HG03521 (cell line): ENCODE data around the gene PATJ.
"Not testable (repeated sequence)": the region's sequence is repeated elsewhere in the genome, so short reads cannot be mapped to it uniquely, and the experiment has no call there.

Experiments used
- ATAC-seq: cut with Tn5 transposase; IDR thresholded peaks from one replicate; pipeline ENCODE4 v1.9.1; 2021; ENCODE audit warnings: mild to moderate bottlenecking, moderate library complexity; ENCODE audit not compliant: unreplicated experiment

The PATJ gene

DNA sequence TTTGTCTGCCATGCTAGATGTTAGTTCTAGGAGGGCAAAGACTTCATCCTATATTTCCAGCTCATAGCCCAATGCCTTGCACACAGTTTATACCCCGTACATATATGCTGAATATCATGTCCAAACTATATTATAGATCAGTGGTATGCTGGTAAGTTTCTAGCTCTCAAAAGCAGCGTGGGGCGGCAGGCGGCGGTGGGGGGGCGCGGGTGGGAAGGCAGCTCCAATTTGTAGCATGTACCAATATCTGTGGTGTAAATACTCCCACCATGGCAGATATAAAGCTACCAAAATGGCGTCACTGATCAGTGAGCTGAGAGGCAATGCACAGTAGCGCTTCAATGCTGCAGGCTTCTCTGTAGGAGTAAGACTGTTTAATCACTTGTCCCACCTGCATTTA, 77.1 kb downstream of the PATJ start:
- no peak for ATAC-seq

DNA sequence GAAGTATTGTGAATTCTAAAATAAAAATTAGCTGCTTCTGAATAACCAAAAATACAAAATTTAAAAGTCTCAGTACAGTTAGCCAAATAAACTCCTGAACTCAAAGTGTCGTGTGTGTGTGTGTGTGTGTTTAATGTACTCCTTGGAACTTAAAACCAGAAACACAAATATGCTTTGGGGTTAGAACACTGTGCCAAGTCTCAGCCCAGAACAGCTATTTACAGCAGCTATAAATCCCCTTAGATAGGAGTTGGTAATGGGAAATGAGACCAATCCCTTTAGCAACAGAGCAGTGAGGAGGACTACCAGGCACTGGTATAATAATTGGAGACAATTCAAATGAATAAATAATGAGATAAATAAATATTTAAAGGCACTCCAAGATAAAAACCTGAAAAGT, 83.1 kb downstream of the PATJ start:
- ATAC-seq: no peak

DNA sequence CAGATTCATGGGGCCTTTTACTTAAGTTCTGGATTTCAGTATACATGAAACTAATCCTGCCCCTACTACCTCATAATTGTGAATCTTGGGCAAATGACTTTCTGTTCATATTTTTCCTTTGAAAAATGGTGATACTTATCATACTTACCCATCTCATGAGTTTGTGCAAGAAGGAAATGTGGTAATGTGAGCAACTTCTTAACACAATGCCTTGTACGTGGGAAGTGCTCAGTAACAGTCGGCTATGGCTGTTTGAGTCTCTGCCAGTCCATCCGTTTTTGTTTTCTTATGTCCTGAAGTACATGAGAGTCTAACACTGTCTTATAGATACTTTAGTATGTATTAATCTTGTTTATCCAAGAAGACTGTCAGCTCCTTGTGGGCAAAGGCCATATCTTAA, 86.5 kb downstream of the PATJ start:
- ATAC-seq: no peak

DNA sequence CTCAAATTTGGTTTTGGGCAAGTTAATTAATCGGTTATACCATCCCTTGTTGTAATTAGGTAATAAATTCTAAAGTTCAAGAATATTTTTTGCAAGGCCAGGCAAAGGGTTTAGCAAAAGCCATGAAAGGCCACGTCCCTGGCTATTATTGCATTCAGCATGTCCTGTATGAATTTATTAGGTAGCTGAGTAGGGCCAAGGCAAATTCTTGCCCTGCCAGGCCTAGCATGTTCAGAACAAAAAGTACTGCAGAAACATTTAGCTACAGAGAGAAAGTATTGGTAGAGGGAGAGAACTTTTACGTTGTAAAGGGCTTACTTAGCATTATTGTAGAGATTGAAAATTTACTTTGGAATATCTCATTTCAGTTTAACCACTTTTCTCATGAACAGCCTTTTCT, 94.4 kb downstream of the PATJ start:
- ATAC-seq: no peak

DNA sequence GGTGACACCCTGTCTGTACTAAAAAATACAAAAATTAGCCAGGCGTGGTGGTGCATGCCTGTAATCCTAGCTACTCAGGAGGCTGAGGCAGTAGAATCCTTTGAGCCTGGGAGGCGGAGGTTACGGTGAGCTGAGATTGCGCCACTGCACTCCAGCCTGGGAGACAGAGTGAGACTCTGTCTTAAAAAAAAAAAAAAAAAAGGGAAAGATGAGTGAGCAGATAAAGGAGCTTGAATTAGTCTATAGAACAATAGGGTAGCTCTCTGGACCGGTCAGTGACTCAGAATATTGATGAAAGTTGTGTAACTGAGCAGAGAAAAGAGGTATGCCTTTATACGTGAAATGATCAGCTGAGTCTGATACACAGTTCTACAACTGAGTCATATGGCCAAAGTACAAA, 95.3 kb downstream of the PATJ start:
- ATAC-seq: not testable (repeated sequence)

DNA sequence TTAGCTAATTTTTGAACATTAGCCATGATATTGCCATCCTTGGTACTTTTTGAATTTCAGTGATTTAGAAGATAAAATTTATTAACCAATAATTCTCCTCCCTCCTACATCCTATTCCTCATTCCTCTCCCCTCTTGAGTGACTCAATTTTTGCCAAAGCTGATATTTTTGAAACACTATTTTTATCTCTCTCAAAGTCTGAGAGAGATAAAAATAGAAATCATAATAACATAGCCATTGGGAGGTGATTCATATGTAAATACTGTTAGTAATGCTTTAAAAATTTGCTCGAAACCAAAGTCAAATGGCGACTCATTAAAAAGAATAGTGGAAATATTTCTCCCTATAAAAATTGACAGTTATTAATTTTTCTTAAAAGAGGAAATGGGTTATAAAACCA, 97.4 kb downstream of the PATJ start:
- no peak for ATAC-seq

DNA sequence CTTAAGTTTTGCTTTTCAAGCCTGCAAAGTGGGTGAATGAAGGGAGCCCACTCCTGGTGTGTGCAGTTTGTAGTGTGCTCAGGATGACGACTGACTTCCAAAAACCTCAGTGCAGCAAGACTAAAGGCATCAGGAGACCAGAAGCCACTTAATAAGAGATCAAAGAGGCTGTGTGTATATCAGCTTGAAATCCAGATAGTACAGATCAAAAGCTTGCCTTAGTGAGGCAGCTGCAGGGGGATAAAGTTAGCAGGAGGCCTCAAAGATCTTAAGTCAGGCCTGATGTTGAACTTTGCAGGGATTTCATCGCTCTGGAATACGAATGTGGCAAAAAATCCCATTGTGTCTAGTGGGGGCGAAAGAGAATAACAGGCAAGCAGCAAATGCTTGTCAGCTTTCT, 99.8 kb downstream of the PATJ start:
- ATAC-seq: no peak

DNA sequence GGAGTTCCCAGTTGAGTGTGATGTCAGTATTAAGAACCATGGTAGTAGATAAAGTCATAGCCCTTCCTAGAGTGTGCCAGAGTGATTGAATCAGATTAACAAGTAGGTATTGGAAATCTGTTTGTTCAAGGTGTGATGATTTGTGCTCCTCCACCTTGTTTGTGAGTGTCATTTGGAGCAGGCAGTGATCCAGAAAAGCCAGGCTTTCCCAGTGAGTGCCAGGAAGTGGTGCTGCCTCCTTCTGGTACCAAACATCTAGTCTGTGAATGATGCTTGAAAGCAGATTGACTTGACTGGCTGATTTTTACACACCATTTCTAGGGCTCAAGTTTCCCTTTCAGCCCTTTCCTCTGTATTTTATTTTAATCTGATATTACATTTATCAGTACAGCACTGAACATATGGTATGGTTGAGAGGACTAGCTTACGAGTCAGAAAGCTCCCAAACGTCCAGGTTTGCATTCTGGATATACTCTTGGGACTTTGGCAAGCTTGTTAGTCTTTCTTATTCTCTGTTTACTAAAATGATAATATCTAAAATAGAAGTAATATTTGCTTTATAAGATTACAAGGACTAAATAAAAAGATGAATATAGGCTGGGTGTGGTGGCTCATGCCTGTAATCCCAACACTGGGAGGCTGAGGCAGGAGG, 100.7 kb downstream of the PATJ start:
- ATAC-seq: no peak

DNA sequence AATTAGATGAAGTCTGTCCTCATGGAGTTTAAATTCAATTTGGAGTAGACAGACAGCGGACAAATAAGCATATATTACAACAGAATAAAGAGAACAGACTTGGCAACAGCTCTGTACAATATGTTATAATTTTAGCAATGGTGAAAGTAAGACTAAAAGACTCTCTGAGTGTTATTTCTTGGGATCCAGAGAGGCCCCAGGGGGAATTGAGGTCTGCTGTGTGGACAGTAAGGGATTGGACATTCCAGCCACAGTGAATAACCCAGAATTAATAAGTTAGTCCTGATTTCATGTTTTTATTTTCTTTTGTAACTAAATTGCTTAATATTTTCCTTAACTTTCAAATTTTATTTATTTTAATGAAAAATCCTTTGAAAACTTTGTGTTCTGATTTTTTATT, 101.7 kb downstream of the PATJ start:
- no peak for ATAC-seq

DNA sequence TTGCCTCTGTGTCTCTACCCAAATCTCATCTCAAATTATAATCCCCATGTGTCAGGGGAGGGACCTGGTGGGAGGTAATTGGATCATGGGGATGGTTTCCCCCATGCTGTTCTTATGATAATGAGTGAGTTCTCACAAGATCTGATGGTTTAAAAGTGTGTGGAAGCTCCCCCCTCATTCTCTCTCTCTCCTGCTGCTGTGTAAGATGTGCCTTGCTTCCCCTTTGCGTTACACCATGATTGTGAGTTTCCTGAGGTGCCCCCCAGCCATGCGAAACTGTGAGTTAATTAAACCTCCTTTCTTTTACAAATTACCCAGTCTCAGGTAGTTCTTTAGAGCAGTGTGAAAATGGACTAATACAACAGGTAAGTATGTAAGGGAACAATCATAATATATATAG, 102.4 kb downstream of the PATJ start:
- not testable (repeated sequence) for ATAC-seq

DNA sequence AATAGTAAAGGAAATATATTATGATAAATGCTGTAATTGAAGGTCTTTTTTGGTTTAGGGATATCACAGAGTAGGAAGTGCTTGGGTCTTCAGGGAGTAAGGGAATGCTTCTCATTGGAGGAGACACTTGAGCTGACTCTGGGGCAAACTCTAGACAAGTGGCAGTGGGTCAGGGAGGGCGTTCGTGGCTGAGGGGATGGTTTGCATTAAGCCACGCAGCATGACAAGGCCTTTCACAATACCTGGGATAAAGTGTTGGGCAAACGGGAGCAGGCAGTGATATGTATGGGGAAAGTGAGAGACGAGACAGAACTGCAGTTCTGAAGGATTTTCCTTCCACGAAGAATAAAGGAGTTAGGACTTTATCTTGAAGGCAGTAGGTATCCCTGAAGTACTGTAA, 109.0 kb downstream of the PATJ start:
- ATAC-seq: no peak

DNA sequence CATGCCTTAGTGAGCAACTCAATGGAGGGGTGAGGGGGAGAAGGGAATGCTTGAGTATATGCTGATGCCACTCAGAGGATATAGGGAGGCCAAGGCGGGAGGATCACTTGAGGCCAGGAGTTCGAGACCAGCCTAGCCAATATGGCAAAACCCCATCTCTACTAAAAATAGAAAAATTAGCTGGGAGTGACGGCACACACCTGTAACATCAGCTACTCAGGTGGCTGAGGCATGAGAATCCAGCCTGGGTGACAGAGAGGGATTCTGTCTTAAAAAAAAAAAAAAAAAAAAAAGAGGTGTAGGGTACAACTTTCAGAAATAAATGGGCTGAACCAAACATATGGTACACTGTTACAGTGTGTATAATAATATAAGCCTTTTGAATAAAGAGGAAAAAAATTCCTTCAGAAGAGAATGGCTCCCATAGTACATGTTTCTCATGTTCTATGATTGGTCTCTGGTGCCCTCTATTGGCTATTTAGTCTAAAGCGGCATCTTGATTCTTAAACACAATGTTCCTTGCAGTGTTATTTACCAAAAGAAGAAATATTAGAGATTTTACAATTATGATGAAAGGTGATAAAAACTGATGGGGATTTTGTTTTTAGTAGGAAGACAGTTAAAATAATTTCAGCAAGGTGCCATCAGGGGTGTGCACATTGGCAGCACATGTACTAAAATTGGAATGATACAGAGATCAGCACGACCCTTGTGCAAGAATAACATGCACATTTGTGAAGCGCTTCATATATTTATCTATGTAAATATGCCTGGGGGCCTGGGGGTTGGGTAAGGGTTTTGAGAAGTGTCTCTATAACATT, 109.8 kb downstream of the PATJ start:
- no peak for ATAC-seq

DNA sequence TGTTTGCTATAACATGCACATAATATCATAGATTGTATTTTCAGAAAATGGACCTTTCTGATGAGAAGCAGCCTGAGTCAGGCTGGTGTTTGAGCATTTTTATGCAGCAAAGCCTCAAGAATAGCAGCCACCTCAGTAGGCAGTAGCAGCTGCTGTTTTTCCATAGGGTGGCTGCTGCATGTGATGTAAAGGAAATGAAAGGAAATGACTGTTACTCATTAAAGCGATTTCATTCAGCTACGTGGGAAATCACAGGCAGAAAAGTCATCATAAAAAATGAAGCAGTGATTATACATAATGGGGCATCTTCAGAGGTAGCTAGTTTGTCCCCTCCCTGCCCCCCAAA, 110.4 kb downstream of the PATJ start:
- ATAC-seq: no peak

DNA sequence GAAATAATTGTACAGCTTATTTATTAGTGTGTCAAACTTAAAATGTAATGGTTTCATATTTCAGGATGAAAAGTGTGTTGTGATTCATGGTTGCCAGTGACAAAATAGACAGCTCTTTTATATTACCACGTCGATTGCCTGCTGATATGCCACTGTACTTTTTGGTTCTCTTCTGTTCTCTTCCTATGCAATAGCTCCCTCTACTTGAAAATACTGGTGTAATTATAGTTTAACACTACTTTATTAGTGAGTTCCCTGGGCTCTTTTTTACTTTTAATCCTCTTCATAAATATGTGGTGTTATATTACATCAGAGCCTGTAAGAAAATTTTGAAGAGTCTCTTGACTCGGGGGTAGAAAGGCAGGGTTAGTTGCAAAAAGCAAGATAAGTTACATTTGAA, 111.3 kb downstream of the PATJ start:
- ATAC-seq: no peak

DNA sequence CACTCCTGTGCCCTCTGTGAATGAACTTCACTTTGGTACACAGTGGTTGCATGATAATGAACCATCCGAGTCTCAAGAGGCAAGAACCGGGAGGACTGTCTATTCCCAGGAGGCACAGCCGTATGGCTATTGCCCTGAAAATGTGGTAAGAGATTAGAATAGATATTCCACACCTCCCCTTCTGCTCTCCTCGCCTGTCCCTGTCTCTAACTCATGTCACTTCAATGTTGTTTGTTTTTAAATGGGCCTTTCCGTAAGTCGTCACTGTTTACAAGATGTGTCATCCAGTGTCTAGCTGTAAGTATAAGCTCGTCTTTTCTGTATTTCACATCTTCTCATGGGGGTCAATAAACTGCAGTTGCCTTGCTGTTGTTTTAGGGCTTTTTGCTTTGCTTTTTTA, 122.2 kb downstream of the PATJ start:
- ATAC-seq: no peak

DNA sequence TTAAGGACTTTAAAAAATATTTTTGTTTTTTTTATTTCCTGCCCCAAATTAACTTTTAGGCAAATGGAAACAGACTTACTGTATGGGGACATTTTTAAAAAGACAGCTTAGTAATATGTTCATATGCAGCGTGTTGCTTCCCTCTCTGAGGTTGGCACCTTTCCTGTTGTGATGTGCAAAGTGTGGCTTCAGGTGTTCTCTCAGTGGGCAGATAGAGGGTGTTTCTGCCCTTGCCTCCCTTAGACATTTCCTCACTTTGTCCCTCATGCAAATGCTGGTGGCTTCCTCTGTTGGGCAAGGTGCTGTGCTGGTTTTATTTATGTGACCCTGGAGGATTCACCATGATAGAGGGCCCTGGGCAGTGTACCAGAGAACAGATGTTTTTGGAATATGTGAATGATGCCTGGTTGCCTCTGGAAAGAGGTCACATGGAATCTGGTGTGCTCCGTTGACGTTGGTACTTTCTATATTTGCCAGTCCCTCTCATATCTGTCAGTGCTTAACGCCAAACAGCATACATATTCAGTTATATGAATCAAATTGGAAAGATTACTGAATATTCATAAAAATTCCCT, 123.5 kb downstream of the PATJ start:
- ATAC-seq: no peak

DNA sequence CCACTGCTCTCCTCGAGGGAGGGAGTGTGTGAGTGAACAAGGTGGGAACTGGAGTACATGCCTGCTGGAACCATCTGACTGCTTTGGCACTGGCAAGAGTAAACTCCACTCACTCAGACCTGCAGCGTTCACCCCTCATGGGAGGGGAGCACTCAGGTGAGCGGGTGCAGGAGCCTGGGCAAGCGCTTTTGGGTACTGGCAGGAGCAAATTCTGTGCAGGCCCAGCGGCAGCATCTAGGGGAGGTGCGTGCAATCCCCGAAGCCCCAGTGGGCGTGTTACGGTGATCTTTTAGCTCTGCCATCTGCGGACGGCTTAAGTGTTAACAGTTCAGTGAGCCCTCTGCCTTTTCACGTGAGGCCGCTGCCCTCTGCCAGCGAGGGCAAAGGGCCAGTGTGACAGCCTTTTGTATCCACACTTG, 127.4 kb downstream of the PATJ start:
- ATAC-seq: no peak

DNA sequence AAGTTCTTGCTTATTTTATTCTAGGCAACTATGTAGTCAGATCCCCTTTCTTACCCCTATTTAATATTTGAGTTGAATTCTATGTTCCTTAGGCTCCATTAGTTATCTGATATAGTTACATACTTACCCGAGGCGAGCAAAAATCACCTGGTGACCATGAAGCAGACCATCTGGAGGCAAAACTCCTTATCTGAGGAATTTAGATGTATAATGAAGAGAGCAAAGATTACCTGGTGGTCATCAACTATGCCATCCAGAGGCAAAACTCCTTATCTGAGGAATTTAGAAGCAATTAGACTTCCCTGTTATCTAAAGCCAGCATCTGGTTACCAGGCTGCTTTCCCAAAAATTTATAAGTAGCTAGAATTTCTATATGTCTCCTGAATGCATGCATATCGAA, 129.9 kb downstream of the PATJ start:
- no peak for ATAC-seq

DNA sequence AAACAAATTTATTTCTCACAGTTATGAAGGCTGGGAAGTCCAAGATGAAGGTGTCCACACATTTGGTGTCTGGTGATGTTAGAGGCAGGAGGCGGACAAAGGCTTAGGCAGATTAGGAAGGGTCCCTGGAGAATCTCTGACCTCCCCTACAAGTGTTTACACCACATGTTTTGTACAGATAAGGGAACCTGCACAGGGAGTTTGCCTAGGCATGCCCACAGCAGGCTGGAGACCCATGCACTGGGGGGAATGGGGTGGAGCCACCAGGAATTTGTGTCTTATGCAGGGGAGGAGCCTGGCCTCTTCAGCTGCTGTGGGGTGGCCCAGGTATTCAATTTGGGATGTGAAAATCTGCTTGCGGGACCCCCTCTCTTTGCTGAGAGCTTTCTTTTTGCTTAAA, 131.3 kb downstream of the PATJ start:
- no peak for ATAC-seq

DNA sequence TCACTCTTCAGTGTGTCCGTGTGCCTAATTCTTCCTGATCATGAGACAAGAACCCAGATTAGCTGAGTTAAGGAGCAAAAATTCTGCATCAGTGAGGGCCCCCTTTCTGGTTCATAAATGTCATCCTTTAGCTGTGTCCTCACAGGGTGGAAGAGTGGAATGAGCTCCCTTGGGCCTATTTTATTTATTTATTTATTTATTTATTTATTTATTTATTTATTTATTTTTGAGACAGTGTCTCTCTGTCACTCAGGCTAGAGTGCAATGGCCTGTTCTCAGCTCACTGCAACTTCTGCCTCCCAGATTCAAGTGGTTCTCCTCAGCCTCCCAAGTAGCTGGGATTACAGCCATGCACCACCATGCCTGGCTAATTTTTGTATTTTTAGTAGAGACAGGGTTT, 131.7 kb downstream of the PATJ start:
- no peak for ATAC-seq

DNA sequence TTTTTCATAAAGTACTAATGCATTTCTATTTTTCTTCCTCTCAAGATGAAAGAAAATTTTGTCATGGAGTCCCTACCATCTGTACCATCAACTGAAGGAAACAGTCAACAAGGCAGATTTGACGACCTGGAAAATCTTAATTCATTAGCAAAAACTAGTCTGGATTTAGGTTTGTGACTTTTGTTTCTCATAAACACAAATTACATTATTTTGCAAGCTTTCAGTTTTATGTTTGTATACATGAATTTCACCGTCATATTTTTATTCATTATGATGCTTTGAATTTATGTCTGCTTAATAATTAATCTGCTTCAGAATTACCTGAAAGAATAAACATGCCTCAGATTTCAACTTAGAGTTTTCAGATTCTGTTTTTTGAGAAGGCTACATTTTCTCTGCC, 132.9 kb downstream of the PATJ start:
- no peak for ATAC-seq

DNA sequence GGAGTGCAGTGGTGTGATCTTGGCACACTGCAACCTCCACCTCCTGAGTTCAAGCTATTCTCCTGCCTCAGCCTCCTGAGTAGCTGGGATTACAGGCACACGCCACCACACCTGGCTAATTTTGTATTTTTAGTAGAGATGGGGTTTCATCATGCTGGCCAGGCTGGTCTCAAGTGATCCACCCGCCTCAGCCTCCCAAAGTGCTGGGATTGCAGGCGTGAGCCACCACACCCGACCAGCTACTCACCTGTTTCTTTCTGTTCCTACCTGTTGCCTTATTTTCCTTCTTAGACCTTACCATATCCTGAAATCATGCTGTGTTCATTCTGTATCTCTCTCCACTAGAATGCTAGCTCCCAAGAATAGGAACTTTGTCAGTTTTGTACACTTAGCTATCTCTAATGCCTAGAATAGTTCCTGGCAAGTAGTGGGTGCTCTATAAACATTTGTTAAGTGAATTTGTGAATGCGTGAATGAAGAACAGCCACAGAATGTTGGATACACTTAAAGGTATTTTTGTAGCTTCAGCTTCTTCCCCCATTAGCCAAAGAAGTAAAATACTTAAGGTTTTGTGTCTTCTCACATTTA, 137.7 kb downstream of the PATJ start:
- ATAC-seq: not testable (repeated sequence)
